ENCODE measurements around the gene EMP1. TPM values are rescaled to one million over a fixed set of nuclear protein-coding genes. Genes with fewer than 3 reads are reported as not detected.
A peak's percentile ranks its signal among the peaks of the same experiment; 100 is the strongest.

The EMP1 gene
- total and polyA plus RNA-seq, 9 of the 15 experiments (the other 6 are each of a cell fraction or from before 2014, with no cell fraction given) = 0.10 to 0.60 TPM; not detected in 7

- TF ChIP-seq SMC3 (conservative IDR thresholded peaks at IDR 0.05; ENCODE audit: insufficient read depth, low read depth, low read length) = 0 out of 2 replicates have a peak, but pooled peaks have one; percentile 23
- no peak for TF ChIP-seq SMARCE1 (IDR thresholded peaks at IDR 0.05)
Measured at GRCh38 chr12:13208533-13209435, 12.3 kb downstream of the EMP1 start (continued).

GRCh38 chr12:13209436-13210235 lies 13.1 kb downstream of the EMP1 start:
- no peak for TF ChIP-seq OTX1 (CRISPR knock-in tag; IDR thresholded peaks at IDR 0.05)
- no peak for TF ChIP-seq ZBTB17 (CRISPR knock-in tag; IDR thresholded peaks at IDR 0.05)
- no peak for TF ChIP-seq ZNF41 (CRISPR knock-in tag; conservative IDR thresholded peaks at IDR 0.05)
- no peak for TF ChIP-seq CUX1 (CRISPR knock-in tag; IDR thresholded peaks at IDR 0.05)
- no peak for TF ChIP-seq PTBP1 (IDR thresholded peaks at IDR 0.05; ENCODE audit: low read depth, low read length)
- in situ Hi-C loops (cut with MboI) = loop anchor here (5.0 to 25.0 kb wide), 2 partner anchors 197 to 292 kb away; partner anchors contain the start of gene HEBP1
- no TSS peak for BruUV-seq (replicated peaks)
- ChIA-PET CTCF (ENCODE audit: low intra/inter-chr PET ratio) (no interaction called here), POLR2A (no interaction called here)
- no peak for ATAC-seq
- Histone ChIP-seq H3K4me2 (ENCODE audit: insufficient read depth, low read length) (no peak overlapping the region), H3K4me3 (no peak overlapping the region), H2AFZ (ENCODE audit: low read depth, low read length) (no peak overlapping the region), H3K79me2 (ENCODE audit: control insufficient read depth, insufficient read depth, low read length) (no peaks in the 10 kb centered on the region), H3K36me3 (ENCODE audit: control insufficient read depth, insufficient read depth, low read length) (no peaks in the 10 kb centered on the region), H3K4me1 (replicated peaks in 1 of 2; ENCODE audit: control insufficient read depth in 2 of 2, insufficient read depth in 2 of 2, low read length in 2 of 2) (no peaks in the 10 kb centered on the region), H4K20me1 (replicated peaks; ENCODE audit: control insufficient read depth, insufficient read depth, low read length) (no peaks in the 10 kb centered on the region), H3K9ac (ENCODE audit: insufficient read depth in 1 of 2, low read depth in 2 of 2, low read length in 2 of 2) (no peak overlapping the region), H3K9me3 (replicated peaks; ENCODE audit: control insufficient read depth, insufficient read depth, low read depth, low read length) (no peaks in the 10 kb centered on the region), H3K9me1 (ENCODE audit: control insufficient read depth, insufficient read depth, low read length) (no peaks in the 10 kb centered on the region), H3K27ac (ENCODE audit: extremely low read depth, low read depth, low read length) (no peak overlapping the region), H3K27me3 (ENCODE audit: control insufficient read depth in 2 of 2, insufficient read depth in 2 of 2, low read length in 2 of 2) (peaks cover 0 to 7% of the 10 kb centered on the region in 2 experiments; a peak in 1 of 5 replicates)
- no peak for DNase-seq (ENCODE audit: extremely low read depth in 1 of 4, low spot score in 3 of 4)
- WGBS (ENCODE audit: insufficient coverage, low coverage, missing lambda C conversion rate) = 0% methylated on average over 7 of the region's 7 CpGs
- FAIRE-seq = no peak
- intact Hi-C loops (cut with micrococcal nuclease) = loop anchor here (2.0 to 5.0 kb wide), 4 partner anchors 111 to 422 kb away; partner anchors contain the start of gene APOLD1
